GM19025 (cell line): ENCODE measurements around the gene MYL7.

Experiments
- ATAC-seq: cut with Tn5 transposase; IDR thresholded peaks from one replicate; pipeline ENCODE4 v1.9.1; 2021; ENCODE audit warnings: mild to moderate bottlenecking, low read depth, moderate library complexity; ENCODE audit not compliant: unreplicated experiment

MYL7 gene

DNA sequence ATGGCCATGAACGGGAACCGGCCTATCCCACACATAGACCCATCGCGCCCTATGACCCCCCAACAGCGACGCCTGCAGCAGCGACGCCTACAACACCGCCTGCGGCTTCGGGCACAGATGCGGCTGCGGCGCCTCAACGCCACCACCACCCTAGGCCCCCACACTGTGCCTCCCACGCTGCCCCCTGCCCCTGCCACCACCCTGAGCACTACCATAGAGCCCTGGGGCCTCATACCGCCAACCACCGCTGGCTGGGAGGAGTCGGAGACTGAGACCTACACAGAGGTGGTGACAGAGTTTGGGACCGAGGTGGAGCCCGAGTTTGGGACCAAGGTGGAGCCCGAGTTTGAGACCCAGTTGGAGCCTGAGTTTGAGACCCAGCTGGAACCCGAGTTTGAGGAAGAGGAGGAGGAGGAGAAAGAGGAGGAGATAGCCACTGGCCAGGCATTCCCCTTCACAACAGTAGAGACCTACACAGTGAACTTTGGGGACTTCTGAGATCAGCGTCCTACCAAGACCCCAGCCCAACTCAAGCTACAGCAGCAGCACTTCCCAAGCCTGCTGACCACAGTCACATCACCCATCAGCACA is 27.3 kb downstream of the MYL7 start:
- no peak for ATAC-seq

DNA sequence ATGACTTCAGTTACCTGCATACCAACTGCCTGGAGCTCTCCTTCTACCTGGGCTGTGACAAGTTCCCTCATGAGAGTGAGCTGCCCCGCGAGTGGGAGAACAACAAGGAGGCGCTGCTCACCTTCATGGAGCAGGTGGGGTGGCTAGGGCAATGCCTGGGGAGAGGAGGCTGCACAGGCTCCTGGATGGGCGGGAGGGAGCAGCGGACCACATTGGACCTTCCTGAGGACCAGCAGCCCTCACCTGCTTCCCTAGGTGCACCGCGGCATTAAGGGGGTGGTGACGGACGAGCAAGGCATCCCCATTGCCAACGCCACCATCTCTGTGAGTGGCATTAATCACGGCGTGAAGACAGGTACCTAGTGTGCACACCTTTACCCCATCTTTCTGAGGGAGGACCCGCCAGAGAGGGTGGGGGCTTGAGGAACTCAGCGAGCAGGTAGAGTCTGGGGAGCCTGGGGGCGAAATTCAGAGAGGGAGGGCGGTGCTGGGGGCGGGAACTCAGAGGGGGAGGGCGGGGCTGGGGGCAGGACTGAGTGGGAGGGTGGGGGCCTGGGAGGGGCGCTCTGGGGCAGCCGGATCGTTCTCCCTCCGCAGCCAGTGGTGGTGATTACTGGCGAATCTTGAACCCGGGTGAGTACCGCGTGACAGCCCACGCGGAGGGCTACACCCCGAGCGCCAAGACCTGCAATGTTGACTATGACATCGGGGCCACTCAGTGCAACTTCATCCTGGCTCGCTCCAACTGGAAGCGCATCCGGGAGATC is 28.0 kb downstream of the MYL7 start:
- ATAC-seq = no peak

DNA sequence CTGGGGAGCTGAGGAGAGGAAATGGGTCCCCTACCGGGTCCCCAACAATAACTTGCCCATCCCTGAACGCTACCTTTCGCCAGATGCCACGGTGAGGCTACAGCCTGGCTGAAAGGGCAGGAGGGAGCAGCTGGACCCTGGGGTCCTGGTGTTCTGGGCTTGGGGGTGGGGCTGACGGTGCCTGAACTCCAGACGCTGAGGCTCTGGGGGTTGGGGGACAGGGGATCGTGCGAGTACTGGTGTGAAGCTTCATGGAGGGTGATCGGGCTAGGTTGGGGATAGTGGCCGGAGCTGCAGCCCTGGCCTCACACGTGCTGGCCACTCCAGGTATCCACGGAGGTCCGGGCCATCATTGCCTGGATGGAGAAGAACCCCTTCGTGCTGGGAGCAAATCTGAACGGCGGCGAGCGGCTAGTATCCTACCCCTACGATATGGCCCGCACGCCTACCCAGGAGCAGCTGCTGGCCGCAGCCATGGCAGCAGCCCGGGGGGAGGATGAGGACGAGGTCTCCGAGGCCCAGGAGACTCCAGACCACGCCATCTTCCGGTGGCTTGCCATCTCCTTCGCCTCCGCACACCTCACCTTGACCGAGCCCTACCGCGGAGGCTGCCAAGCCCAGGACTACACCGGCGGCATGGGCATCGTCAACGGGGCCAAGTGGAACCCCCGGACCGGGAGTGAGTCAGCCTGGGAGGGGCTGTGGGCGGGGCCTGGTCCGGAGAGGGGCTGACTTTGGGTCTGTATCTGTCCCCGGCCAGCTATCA is 28.7 kb downstream of the MYL7 start:
- ATAC-seq = no peak

DNA sequence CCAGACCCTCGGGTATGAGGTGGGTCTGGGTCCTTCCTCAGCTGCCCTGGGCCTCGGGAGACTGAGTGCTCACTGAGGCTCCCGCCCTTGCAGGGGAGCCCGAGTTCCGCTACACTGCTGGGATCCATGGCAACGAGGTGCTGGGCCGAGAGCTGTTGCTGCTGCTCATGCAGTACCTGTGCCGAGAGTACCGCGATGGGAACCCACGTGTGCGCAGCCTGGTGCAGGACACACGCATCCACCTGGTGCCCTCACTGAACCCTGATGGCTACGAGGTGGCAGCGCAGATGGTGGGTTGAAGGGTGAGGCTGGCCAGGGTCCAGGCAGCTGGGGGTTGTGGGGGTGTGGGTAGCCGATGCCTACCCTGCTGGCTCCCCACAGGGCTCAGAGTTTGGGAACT is 29.4 kb downstream of the MYL7 start:
- no peak for ATAC-seq

DNA sequence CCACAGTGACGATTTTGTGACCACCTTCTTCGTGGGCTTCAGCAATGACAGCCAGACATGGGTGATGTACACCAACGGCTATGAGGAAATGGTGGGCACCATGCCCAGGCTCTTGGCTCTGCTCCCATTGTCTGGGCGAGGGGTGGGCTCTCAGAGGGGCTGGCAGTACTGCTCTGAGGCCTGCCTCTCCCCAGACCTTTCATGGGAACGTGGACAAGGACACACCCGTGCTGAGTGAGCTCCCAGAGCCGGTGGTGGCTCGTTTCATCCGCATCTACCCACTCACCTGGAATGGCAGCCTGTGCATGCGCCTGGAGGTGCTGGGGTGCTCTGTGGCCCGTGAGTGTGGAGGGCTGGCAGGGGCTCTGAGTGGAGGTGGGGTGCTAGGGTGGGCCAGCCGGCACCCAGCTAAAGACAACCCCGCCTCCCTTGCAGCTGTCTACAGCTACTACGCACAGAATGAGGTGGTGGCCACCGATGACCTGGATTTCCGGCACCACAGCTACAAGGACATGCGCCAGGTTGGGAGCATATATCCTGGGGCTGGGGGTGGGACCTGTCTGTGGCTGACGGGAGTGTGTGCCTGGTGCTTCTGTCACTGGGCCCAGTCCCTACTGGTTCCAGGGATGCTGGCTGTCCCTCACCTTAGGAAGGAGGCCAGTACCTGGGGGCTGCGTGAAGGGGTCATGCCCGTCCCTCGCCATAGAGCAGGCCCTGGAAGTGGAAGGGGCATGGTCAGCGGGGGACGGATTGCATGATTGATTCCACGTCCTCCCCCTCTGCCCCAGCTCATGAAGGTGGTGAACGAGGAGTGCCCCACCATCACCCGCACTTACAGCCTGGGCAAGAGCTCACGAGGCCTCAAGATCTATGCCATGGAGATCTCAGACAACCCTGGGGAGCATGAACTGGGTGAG is 30.2 kb downstream of the MYL7 start:
- no peak for ATAC-seq

DNA sequence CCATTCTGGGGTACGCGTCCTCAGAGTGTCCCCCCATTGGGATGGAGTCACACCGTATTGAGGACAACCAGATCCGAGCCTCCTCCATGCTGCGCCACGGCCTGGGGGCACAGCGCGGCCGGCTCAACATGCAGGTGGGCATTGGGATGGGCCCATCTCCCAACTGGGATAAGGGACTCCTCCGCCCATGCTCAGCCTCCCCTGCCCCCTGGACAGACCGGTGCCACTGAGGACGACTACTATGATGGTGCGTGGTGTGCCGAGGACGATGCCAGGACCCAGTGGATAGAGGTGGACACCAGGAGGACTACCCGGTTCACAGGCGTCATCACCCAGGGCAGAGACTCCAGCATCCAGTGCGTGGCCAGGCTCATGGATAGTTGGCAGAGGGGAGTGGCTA is 31.1 kb downstream of the MYL7 start:
- ATAC-seq = no peak

DNA sequence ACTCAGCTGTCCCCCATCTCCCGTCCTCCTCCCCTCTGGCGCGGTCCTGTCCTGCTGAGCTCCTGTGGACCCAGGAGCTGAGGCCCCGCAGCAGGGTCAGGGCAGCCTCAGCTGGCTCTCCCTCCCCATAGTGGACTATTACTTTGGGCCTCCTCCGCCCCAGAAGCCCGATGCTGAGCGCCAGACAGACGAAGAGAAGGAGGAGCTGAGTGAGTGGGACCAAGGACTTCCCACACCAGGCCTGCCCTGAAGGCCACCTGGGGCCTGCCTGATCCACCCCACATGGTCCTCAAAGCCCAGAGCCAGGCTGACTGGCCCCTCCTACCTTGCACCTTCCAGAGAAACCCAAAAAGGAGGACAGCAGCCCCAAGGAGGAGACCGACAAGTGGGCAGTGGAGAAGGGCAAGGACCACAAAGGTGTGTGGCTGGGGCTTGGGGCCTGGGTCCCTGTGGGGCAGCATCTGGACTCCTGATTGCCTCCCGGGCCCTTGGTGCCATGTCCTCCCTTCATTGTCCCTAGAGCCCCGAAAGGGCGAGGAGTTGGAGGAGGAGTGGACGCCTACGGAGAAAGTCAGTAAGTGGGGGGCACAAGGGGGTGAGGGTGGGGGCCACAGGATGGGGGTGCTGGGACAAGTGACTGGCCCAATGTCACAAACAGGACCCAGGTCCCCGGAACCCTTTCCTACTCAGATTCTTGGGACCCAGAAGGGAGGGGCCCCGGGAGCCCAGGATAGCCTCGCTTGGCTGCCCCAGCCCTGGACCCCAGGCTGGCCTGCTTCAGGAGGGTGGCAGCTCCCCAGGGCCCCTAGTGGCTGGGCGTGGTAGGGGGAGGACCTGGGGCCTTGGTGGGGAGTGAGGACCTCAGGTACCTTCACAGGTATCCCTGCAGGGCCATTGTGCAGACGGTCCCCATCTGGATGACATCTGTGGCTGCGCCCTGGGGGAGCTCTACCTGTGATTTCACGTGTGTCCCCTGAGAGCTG is 32.1 kb downstream of the MYL7 start:
- ATAC-seq = no peak

DNA sequence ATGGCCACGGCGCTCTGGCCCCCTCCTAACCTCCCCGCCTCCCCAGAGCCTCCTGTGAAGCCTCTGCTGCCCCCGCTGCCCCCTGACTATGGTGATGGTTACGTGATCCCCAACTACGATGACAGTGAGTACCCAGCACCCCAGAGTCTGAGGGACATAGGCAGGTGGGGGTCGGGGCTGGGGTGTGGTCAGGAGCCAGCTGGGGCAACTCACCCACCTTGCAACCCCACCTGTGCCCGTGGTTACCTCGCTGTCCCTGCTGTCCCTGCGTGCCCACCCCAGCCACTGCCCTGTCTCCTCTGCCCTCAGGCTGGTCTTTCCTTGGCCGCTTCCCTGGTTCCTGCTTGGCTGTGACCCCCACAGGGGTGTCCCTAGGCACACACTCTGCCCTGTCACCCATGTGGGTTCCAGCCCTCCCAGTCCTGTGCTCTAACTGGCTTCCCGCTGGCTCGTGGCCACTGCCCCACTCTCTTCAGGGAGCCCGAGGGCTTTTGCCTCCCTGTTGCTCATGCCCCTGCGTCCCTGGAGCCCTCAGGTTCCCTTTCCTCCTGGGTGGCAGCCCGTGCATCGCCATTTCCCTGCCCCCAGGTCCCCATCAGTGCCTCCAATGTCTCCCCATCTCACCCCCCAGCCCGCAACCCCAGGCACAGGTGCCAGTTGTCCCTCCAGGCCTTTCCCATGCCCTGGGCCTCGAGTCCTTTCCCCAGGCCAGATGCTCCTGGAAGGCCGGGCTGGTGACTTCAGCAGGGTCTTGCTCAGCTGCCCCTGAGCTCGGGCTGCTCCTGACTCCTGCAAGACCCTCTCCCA is 33.0 kb downstream of the MYL7 start:
- no peak for ATAC-seq

DNA sequence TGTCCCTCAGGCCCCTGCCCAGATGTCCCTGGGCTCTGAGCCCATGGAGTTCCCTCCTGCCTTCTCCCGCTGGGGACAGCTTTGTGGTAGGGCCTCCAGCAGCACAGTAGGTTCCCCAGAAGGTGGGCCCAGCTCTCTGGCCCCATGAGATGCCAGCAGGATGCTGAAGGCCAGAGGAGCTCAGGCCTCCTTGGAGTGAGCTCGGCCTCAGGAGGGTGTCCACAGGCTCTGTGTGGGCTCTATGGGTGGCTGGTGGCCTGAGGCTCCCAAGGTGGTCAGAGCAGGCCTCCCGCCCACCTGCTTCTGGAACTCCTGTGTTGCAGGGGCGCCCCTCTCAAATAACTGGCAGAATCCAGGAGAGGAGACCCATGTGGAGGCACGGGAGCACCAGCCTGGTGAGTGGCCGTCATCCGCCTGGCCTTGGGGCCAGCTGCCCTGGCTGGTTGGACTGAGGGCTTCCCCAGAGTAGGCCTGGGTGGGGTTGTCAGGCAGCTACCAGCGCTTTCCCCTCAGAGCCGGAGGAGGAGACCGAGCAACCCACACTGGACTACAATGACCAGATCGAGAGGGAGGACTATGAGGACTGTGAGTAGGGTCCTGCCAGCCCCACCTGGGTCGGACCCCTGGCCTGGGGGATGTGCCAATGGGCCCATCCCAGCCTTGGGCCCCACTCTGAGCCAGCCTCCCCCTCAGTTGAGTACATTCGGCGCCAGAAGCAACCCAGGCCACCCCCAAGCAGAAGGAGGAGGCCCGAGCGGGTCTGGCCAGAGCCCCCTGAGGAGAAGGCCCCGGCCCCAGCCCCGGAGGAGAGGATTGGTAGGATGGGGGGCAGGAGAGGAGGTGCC is 33.8 kb downstream of the MYL7 start:
- ATAC-seq = no peak

DNA sequence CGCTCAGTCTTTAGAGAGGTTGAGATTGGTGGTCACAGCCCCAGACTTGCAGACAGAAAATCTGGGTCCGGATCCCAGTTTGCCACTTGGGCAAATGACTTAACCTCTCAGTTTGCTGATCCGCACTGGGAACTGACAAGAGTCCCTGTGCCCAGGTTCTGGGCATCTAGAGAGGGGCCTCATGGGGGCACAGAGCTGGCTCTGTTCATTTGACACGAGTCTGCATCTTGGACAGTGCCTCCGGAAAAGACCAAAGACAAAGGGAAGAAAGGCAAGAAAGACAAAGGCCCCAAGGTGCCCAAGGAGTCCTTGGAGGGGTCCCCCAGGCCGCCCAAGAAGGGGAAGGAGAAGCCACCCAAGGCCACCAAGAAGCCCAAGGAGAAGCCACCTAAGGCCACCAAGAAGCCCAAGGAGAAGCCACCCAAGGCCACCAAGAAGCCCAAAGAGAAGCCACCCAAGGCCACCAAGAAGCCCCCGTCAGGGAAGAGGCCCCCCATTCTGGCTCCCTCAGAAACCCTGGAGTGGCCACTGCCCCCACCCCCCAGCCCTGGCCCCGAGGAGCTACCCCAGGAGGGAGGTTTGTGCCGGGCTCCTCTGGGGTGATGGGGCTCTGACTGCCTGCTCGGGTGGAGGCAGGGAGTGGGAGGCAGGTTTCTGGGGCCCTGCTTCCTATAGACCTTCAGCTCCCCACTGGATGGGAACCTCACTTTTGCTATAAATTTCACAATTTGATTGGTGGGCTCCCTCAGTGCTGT is 34.6 kb downstream of the MYL7 start:
- ATAC-seq = no peak

DNA sequence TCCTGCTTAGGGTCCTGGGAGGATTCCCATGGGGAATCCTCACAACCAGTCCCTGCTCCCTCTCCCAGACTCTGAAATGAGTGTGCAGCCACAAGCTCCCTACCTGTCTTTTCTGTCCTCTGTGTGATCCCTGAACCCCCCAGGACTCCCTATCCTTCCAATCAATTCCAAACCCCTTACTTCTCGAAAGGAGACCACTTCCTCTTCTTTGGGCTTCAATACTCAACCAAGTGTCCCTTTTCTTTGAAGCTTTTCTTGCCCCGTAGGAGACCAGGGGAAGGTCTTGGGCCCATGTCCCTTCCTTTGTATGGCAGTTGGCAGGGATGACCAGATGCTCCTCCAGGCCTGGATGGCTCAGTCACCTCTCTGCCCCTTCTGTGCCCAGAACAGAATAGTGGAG is 35.3 kb downstream of the MYL7 start:
- ATAC-seq = no peak

DNA sequence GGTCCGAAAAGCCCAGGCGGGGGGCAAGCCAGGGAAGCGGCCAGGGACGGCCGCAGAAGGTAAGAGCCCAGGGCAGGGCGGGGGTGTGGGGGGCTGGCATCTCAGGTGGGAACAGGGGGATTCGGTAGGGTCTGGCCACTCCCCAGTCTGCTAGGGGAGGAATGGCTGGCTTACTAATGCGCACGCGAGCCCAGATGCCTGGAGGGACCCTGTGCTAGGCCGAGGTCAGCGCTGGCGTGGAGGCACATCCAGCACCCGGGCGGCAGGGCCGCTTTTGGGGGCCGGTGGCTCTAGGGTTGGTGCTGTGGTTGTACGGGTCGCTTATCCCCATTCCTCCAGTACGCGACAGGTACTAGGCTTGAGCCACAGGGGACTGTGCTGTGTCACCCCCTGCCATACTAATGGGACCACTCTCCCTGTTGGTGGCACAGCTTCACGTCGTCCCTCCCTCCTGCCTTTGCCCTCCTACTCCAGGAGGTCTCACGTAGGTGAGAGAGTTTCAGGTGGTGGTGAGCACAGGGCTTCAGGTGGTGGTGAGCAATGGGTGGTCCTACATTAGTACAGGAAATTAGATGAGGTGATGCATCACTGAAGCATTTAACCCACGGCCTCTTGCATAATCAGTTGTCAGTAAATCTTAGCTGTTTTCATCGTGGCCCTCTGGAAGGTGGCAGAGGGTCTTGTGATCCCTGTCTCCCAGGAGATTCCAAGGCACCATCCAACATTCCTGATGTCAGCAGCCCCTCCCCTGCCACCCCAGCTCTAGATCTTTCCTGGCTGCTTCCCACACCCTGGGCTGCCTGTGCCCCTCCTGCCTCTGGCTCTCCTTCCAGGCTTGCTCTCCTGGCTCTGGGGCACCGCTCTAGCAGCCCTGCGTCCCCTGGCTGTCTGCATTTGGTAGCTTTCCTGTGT is 36.0 kb downstream of the MYL7 start:
- no peak for ATAC-seq

DNA sequence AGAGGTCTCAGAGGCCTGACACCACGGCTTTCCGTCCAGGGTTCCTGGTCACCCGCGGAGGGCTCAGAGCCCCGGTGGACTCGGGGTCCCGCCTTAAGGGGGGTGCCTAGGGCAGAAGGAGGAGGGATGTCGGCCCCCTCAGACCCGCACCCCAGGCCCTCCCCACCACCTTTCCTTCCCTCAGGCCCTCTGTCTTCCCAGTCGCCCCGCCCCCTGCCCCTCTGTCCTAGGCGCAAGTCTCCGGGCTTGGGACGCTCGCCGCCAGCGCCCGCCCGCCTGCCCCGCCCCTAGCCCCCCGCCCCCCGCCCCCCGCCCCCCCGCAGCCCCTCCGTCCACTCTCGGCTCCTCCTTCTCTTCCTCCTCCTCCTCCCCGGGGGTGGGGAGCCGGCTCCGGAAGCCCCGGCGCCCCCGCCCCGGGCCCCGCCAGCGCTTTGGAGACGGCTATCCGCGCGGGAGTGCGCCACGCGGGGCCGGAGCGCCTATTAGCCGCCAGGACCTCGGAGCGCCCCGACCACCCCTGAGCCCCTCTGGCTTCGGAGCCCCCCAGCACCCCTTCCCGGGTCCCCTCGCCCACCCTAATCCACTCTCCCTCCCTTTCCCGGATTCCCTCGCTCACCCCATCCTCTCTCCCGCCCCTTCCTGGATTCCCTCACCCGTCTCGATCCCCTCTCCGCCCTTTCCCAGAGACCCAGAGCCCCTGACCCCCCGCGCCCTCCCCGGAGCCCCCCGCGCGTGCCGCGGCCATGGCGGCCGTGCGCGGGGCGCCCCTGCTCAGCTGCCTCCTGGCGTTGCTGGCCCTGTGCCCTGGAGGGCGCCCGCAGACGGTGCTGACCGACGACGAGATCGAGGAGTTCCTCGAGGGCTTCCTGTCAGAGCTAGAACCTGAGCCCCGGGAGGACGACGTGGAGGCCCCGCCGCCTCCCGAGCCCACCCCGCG is 36.9 kb downstream of the MYL7 start, which contains the start of gene AEBP1:
AEBP1 (plus strand) TSS at position 423 of the 937 bp plus-strand sequence; CDS start at position 744, 321 bp downstream.
- ATAC-seq = no peak

DNA sequence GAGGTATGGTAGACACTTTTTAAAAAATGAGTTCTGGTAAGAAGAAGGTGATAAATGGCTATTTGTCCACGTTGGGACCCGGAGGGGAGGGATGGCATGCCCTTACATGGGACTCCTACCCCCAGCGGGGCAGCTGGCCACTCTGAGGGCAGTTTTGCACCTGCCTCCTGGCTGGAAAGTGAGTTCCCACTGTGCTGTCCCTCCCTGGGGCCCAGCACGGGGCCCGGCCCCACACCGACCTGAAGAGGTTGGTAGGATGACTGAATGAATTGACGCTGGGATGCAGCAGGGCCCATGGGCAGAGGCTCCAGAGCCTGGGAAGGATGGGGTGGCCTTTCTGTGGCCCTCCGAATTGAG is 37.6 kb downstream of the MYL7 start:
- no peak for ATAC-seq
